Transverse colon (tissue), 4 donors: ENCODE results near the gene TCERG1L.

Experiments used
- POLR2AphosphoS5 ChIP-seq, 3 donors: sonication (generic); formaldehyde crosslinking; IDR thresholded peaks; one replicate each; pipeline ENCODE4 v1.6.1; 2016; ENCODE audit warnings: antibody characterized with exemption in 3 of 3
- TF ChIP-seq, protein P1 (sequence below), 5 experiments: fragments of 200-600 bp in 3 of 5; fragments of 450-650 bp in 2 of 5; sonication (generic) in 3 of 5; IDR thresholded peaks; 1 replicate in 2 of 5; 2 replicates in 3 of 5; pipeline ENCODE4 v1.5.1; 2016 to 2017; ENCODE audit warnings: antibody characterized with exemption in 5 of 5, inconsistent platforms in 3 of 5, mild to moderate bottlenecking in 2 of 5, moderate library complexity in 1 of 5

DNA sequence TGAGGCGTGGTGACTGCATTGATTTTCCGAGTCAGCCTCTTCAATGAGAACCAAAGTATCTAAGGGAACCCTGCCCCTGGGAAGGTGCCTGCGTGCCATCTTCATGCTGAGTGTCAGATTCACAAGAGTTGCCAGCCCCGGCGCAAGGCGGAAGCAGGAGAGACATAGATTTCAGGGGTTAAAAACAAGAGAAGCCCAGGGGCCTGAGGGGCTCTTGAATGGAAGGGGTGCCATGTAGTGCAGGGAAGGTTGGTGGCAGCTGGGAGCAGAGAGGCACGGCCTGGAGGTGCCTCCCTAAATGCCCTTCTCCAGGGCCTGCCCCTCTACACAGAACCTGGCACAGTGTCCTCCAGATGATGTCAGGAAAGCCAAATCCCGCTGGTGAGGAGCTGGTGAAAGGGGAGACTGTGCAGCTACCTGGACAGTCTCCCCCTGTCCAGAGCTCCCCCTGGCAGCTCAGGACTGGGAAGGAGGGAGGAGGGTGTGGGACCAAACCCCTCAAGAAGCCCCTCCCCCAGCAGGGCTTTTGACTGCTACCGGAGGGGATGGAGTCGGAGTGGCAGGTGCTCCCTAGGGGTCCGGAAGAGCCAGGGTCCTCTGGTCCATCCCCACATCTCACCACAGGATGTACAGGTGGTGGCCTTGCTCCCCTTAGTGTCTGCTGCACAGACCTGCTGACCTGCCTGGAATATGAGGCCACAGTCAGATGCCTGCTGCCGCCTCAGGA lies 137.9 kb downstream of the TCERG1L start:
- TF ChIP-seq, protein P1, sequence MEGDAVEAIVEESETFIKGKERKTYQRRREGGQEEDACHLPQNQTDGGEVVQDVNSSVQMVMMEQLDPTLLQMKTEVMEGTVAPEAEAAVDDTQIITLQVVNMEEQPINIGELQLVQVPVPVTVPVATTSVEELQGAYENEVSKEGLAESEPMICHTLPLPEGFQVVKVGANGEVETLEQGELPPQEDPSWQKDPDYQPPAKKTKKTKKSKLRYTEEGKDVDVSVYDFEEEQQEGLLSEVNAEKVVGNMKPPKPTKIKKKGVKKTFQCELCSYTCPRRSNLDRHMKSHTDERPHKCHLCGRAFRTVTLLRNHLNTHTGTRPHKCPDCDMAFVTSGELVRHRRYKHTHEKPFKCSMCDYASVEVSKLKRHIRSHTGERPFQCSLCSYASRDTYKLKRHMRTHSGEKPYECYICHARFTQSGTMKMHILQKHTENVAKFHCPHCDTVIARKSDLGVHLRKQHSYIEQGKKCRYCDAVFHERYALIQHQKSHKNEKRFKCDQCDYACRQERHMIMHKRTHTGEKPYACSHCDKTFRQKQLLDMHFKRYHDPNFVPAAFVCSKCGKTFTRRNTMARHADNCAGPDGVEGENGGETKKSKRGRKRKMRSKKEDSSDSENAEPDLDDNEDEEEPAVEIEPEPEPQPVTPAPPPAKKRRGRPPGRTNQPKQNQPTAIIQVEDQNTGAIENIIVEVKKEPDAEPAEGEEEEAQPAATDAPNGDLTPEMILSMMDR (IDR thresholded peaks at IDR 0.05), result no peak
- TF ChIP-seq POLR2AphosphoS5 (IDR thresholded peaks at IDR 0.05), result no peak
